HG03103 (cell line): ENCODE data around the gene ZXDC.

Experiments used
- ATAC-seq: cut with Tn5 transposase; IDR thresholded peaks from one replicate; pipeline ENCODE4 v1.9.1; 2021; ENCODE audit warnings: low read depth; ENCODE audit not compliant: unreplicated experiment

ZXDC gene

DNA sequence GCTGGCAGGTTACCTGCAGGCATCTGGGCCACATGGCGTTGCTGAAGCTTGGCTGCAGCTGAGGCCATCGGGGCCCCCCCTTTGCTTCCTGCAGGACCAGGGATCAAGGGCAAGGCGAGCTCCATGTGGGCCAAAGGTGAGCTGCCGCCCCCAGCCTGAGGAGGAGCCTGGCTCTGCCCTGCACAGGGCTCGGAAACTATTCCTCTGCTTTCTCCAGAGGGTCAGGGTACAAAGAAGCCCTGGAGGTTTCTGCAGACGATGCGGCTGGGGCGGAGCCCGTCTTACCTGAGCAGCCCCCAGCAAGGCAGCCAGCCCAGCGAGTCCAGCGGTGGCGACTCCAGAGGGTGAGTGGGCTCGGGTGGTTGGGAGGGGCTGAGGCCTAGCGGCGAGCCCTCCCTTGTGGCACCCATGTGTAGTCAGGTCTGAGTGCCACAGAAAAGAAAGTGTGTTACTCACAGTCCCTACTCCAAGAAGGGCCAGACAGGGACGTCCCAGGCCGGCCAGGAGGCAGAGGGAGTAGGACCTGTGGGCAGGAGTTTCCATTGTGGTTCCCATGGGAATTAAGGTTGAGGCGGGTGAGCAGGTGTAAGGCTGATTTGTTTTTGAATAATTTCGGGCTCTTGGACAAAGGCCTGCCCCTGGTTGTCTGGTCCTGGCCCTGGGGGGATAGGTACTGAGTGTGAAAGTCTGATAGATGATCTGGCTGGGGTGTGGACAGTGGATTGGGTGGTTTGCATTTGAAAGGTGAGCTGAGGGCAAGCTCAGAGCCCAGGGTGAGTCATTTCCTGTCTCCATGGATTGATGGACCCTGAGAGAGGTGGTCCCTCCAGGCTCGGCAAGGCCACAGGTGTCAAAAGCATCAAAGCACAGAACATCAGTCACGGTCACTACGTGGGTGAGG lies 55.6 kb downstream of the ZXDC start:
- no peak for ATAC-seq

DNA sequence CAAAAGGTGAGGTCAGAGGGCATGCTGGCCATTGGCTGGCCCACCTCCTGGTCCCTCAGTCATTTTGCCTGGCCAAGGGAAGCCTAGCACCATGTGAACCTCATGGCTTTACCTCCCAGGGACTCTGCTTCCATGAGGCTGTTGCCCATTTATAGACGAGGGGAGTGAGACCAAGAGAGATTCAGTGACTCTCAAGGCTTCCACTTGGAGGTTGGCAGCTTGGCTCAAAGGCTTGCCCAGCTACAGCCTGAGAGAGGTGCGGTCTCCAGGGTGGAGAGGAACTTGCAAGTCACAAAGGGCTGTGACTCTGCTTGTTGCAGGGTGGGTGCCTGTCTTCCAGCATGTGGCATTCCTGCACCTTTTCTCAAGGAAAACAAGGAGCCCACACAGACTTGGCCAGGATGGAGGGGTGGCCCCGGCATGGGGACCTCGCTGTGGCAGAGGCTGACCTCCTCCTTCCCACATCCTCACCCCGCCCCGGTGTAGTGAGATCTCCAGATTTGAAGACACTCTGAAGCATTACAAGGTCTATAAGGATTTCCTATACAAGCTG lies 56.5 kb downstream of the ZXDC start:
- ATAC-seq = no peak

DNA sequence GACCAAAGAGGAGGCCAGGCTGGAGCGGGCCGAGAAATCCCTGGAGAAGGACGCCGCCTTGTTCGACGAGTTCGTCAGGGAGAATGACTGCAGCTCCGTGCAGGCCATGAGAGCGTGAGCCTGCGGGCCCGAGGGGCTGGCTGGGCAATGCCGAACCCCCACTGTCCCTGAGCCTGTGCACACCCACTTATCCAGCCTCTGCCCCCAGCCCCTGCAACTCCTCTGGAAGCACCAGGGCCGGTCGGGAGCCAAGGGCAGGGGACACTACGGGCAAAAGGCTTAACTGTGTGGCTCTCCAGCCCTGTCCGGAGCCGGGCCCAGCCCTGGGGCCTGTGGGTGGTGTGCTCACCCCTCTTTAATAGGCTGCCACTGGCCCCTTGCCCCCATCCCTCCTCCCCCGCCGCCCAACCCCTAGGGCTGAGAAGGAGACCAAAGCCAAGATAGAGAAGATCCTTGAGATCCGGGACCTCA lies 57.0 kb downstream of the ZXDC start:
- ATAC-seq = no peak

DNA sequence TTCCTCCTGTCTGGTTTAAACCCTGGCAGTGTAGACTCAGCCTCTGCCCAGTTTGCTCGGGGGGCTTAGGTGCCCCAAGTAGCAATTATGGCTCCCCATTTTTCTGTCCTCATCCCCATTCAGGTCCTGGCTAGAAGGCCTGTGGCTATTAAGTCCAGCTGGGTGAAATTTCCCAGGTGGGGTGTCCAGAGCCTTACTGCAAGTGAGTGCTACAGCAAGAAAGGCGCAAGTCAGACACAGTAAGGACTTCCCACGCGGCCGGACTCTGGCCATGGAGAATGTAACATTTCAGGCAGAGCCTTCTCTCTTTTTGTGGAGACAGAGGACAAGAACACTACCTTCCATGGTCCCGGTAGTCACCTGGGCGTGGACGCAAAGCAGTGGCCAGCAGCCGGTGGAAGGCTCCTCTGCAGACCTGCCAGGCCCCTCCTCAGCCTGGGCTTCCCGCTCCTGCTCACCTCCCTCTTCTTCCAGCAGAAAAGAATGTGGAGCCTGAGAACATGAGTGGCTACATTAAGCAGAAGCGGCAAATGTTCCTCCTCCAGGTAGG lies 57.6 kb downstream of the ZXDC start:
- no peak for ATAC-seq

DNA sequence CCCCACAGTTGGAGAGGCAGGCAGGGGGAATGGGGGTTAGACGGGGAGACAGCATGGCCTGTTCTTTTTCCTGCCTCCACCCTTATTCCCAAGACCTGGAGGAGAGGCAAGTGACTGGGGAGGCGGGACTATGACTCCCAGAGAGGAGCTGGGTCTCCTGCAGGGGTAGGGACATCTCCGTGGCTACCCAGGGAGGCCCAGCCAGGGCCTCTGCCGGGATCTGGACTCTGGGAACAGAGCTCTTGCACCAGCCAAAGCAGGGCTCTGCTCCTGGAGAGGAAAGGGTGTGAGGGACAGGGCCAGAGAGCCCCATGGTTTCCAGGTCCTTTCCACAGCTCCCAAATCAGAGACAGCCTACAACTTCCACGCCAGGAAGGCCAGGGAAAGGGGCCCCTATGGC lies 58.2 kb downstream of the ZXDC start:
- ATAC-seq = no peak

DNA sequence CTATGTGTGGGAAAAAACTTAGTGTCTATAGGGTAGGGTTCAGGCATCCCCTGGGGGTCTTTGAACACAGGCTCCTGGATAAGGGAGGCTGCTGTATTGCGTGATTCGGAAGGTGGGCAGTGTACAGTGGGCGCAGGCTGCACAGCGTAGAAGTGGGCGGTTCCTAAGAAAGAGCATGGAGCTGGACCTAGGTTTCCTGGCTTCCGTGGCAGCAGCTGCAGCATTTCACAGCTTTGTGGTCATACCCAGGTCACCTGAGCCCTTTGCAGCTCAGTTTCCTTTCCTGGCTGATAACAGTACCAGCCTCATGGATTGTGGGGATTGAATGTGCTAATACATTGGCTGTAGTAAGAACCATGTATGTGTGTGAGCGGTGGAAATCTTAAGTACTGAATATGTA lies 58.7 kb downstream of the ZXDC start:
- no peak for ATAC-seq

DNA sequence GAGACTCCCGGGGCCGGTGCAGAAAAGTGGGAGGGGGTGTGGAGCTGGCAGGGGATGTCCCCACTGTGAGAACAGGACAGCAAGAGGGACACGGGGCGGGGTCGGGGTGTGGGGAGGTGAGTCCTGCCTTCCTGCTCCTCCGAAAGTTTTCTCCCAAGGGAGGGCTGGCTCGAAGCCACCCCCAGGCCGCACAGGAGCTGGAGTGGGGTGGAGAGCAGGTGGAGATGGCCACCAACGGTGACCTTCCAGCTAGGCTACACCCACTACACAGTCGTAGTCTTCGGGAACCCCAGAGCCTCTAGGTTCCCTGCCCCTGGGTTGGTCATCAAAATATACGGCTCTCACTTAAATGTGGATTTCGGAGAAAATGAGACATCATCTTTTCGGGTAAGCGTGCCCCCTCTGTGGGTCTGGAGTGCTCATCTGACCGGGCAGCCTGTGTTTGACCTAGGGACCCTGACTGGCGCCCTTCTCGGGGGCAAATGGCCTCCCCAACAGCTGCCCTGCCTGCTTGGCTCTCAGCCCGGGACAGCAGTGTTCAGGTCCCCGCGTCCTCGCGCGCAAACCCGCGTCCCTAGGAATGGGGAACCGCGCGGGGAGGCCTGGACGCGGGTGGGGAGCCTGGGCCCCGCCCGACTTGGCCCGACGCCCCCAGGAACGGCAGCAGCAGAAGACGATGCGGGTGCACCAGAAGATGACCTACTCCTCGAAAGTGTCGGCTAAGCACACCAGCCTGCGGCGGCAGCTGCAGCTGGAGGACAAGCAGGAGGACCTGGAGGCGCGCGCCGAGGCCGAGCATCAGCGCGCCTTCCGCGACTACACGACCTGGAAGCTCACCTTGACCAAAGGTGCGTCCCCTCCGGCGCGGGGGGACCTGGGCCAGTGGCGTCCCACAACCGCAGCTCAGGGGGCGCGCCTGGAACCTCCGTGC lies 59.8 kb downstream of the ZXDC start:
- ATAC-seq = no peak

DNA sequence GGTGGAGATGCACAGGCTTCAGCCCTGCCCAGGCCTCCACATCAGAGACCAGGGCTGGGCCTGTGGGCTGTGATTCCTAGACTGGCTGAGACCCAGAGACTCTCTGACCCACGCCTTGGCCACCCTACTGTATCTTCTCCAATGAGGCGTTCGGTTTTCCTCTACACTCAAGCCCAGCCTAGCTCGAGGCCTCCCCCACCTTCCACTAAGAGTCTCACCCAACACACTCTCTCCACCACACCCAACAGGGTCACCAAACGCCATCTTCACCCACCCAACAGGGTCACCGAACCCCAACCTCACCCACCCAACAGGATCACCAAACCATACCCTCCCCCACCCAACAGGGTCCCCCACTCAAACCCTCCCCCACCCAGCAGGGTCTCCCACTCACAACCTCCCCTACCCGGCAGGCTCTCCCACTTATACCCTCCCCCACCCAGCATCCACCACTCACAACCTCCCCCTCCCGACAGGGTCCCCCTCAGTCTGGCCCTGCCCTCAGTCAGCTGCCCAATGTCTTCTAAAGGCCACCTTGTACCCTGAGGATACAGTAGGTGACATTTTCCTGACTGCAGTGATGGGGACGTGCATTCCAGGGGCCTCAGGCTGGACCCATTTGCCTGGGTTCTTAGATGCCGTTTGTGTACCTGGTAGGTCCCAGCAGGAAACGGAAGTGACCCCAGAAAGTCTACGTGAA lies 60.6 kb downstream of the ZXDC start:
- ATAC-seq = no peak

DNA sequence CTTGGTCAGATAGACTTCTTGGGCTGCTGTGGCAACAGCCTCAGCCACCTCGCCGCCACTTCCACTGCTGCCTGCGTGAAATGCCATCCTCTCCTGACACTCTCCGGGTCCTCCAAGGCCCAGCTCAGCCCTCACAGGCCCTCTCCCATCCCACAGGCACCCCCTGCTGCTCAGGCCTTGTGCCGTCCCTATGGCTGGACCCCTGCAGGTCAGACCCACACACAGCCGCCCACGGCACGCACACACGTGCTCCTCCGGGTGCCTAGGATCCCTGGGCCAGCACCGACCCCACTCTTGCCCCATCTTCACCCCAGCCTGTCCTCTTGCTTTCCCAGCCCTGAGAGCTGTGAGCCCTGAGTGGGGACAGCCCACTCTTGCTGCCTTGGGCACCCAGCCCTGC lies 61.3 kb downstream of the ZXDC start:
- no peak for ATAC-seq

DNA sequence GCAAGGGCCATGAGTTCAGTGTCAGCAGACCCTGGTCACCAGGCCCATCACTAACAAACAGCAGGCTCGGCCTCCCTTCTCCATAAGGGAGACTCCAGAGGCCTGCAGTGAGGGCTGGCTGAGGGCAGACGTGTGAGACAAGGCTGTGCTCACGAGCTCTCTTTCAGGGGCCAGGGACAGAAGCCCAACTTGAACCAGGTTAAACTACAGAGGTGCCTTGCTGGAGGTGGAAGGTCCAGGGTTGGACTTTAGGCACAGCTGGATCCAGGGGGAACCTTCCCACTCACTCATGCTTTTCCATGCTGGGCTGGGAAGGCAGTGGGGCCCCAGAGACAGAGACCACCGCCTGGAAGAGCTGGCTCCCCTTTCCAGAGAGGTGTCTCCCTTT lies 62.0 kb downstream of the ZXDC start:
- ATAC-seq = no peak

DNA sequence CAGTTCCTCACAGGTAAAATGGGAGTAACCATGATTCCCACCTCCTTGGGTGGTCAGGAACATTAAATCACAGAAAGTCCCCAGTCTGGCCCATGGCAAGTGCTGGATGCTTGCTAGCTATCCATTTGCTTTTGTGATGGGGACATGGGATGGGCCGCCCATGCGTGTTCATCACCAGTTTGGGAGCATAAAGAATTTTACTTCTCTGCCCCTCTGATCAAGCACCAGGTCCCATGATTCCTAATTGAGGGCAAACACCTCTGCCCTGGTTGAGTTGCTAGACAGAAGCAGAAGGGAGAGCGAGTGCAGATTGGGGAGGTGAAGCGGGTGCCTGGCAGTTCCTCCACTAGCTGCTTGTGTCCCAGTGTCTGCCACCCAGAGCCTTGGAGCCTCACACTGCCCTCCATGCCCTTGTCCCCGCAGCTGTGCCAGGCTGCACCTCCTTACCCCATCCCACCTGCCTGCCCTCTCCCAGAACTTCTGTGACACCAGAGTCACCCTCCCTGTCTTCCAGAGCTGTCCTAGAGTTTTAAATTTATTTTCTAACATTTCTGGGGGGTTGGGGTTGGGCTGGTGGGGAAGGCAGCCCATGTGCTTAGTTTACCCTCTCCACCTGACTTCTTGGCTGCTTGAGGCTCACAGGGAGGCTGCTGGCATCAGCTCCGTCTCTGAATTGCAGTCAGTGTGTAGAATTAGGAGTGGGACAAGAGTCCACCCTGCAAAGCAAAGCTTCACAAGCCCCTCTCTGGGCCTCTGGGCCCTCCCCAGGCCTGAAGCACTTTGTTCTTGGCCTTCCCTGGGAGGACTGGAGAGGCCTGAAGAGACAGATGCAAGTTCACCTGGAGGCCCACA lies 62.6 kb downstream of the ZXDC start:
- ATAC-seq = no peak

DNA sequence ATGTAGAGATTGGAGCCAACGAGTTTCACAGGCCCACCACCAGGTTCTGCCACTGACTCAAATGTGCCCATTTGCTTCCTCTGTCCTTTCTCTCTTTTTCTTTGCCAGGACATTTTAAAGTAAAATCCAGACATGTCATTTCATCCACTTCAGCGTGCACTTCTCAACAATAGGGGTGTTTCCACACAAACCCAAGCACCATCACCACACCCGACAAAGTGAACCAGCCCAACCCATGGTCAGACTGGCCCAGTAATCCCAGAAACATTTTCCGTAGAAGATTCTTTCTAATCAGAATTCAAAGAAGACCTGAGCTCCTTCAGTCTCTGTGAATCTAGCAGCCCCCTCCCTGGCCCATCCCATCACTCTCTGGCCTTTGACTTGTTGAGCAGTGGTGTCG lies 67.6 kb downstream of the ZXDC start:
- ATAC-seq = no peak

DNA sequence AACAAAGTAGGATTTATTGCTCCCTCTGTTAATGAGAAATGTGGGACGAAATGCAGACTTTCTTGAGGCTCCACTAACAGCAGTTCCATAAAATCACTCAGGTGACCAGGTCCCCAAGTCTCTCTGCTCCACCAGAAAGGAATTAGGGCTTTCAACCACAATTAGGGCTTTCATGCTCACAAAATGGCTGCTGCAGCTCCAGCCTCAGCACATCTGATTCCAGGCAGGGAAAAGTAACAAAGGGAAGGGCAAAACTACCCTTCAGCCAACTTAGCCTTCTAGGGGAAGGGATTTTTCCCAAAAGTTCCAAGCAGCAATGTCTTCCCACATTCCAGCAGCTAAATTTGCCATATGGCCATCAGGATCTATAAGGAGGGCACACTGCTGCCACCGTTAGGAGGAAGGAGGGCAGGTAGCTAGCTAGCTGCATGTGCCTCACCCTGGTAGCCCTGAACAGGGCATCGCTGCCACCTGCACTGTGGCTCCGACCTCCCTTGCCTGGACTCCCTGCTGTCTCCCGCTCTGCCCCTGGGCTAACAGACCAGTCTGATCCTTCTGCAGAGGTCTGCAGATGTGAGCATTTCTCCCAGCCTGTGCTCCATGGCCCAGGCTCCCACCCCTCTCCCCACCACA lies 68.2 kb downstream of the ZXDC start:
- ATAC-seq = no peak

DNA sequence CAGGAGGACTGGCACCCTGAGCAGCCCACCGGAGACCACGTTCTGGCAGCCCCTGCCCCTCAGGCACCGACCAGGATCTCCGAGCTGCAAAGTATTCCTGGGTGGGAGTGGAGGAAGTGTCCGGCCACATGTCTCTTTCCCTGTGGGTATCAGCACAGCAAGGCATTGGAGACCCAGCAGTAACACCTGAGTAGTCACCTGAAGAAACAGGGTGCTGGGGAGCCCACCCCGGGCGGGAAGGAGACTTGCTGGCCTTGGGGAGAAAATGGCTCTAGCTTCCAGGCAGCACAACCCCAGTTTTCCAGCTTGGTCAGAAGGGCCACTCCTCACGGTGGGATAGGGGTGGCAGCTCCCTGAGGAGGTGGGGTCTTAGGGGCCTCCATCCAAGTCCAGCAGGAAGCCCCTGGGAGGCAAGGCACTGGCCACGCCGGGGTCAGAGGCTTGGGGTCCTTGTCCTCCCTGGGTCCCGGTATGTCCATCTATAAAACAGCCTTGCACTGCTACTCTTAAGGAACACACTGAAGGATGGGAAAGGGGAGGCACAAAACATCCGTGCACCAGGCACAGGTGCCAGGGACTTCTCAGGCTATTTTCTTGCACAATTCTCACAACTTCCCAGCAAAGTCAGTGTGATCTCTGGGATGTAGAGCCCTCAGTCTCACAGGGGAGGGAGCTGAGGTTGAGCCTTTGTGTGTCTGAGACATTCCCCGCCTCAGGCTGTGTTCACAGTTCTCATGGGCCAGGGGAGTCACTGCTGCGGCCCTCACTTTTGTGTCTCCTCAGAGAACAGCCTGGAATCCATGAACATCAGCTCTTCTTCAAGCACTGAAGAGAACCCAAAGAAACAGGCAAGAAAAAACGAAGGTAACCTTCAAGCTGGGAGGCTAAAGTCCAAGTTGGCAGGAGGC lies 69.0 kb downstream of the ZXDC start:
- ATAC-seq = no peak

DNA sequence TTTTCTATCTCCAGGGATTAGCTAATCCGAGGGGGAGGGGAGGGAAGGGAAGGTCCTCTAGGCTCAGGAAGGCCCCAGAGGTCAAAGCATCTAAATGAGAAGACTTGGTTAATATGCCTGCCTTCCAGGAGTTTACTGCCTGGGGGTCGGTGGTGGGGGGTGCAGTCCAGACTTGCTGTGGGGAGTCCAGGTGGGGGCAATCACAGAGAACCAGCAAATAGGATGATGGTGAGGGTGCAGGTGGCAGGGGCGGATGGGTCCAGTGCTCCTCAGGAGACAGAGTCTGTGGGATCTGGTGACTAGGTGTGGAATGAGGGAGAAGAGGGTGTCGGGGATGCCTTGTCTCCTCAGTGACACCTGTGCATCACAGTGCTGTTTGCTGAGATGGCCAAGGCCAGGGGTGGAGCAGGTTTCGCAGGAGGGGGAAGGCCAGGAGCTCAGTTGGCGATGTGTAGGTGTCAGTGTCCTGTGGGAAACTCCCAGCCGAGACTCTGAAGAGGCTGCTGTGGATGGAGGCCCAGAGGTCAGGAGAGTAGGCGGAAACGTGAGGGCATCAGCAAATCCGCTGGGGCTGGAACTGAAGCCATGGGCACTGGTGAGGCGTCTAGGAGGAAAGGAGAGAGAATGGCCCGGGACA lies 72.9 kb downstream of the ZXDC start:
- ATAC-seq = no peak

DNA sequence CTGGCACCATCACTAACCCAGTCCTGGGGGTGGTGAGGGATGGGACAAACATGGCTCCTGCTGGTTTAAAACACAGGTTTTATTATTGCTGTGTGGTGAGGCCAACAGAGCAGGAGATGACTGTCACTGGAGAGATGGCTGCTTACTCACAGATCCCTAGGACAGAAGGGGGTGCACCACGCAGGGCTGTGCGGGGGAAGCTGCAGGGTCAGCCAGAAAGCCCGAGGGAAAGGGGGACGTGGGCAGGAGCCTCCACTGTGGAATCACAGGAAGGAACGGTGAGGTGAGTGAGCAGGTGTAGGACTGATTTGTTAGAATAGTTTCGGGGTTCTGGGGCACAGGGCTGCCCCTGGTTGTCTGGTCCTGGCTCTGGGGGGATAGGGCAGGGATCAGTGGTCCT lies 73.5 kb downstream of the ZXDC start:
- no peak for ATAC-seq

DNA sequence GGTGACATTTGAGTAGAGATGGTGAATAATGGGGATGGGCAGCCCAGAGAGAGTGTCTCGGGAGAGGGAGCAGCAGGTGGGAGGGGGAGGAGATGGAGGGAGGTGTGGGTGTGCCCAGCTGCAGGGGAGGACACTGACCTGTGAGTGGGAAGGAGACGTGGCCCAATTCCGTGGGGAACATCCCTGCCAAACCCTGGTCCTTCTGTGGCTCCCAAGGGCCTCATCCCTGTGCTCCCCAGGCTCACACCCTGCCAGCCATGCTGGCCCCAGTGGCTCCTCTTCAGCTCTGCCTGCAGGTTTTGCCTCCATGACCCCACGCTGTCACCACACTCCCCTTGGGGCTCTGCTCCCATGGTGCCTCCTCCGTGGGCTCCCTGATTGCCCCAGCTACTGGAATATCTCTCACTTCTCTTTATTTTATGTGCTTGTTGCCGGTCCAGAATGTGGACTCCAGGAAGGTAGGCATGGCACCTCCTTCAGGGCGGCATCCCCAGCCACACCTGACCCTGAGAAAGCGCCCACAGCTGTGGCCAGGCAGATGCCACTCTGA lies 74.0 kb downstream of the ZXDC start:
- no peak for ATAC-seq
